Lower lobe of right lung (tissue), 2 donors: ENCODE data around the gene CELF6. TPM values are rescaled to one million over a fixed set of nuclear protein-coding genes. Genes with fewer than 3 reads are reported as not detected.
"Not testable (repeated sequence)": the region's sequence is repeated elsewhere in the genome, so short reads cannot be mapped to it uniquely, and the experiment has no call there.

Experiments used
- ATAC-seq, 2 donors: fragments of 200-7000 bp; cut with Tn5 transposase; one replicate each; pipeline ENCODE4 v1.9.1; 2020 to 2022; ENCODE audit warnings: mild to moderate bottlenecking in 2 of 2, moderate library complexity in 2 of 2
- DNase-seq: peaks from one replicate; pipeline ENCODE4 v3.0.0-alpha.2; 2020
- H3K27ac ChIP-seq: fragments of 200-600 bp; one replicate; pipeline ENCODE4 v1.8.0; 2022
- H3K27me3 ChIP-seq: fragments of 200-600 bp; one replicate; pipeline ENCODE4 v1.8.0; 2022; ENCODE audit warnings: low read depth
- H3K36me3 ChIP-seq: fragments of 200-600 bp; one replicate; pipeline ENCODE4 v1.8.0; 2022; ENCODE audit warnings: mild to moderate bottlenecking
- H3K4me1 ChIP-seq: fragments of 200-600 bp; one replicate; pipeline ENCODE4 v1.8.0; 2022
- H3K4me3 ChIP-seq: fragments of 200-600 bp; one replicate; pipeline ENCODE4 v1.8.0; 2022; ENCODE audit warnings: mild to moderate bottlenecking
- H3K9me3 ChIP-seq: fragments of 200-600 bp; one replicate; pipeline ENCODE4 v1.8.0; 2022
- CTCF ChIP-seq: fragments of 200-600 bp; IDR thresholded peaks from one replicate; pipeline ENCODE4 v1.8.0; 2022; ENCODE audit warnings: antibody characterized with exemption, mild to moderate bottlenecking
- intact Hi-C: fragments of 100-400 bp; cut with DNase I; formaldehyde crosslinking; loops from one replicate; pipeline ENCODE4 v1.11.0; 2022
- total RNA-seq: library from RNA; stranded (reverse); fragmentation: NEBNext Ultra II Directional; extraction: Animal tissue kit (Norgen Biotek cat#: 25700); gene quantifications from one replicate; pipeline ENCODE4 v1.2.1, GENCODE V29; 2021
- donor health status: DM: no; HTN: yes; CAD: no; lungs with severe emphysema.

CELF6 gene
- total RNA-seq, 1 donor from 2014 or later = 5.7 TPM

DNA sequence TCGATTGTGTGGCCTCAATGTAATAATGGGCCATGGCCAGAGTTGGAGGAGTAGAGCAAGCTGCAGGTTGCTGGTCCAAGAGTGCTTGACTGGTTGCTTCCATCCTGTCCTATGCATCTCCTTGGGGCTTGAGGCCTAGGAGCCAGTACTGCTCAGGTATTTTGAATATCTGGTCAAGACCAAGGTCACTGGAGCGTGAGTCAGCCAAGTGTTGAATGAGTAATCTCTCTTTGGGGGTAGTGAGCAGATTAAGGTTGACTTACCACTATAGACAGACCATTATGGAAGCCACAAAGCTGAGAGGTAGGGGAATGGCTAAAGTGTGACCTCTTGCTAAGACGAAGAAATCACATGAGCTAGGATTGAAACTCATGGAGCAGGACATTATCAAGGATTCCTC is 38.2 kb downstream of the CELF6 start:
- intact Hi-C loops = no loop called here
- no peak for TF ChIP-seq CTCF
- no peak for ATAC-seq

GRCh38 chr15:72280751-72281150 is 39.2 kb downstream of the CELF6 start:
- H3K9me3 ChIP-seq = no peaks in the 10 kb centered on the region
- H3K27ac ChIP-seq = no peak overlapping the region
- no peak overlapping the region for H3K4me3 ChIP-seq
- H3K4me1 ChIP-seq = no peaks in the 10 kb centered on the region
- ATAC-seq (no peak), DNase-seq (no peak)
- H3K27me3 ChIP-seq = no peaks in the 10 kb centered on the region
- intact Hi-C loops = no loop called here
- H3K36me3 ChIP-seq = no peaks in the 10 kb centered on the region
- TF ChIP-seq CTCF = no peak

More for the DNA sequence above, 38.2 kb downstream of the CELF6 start:
- Histone ChIP-seq H3K27ac (no peak overlapping the region), H3K27me3 (no peaks in the 10 kb centered on the region), H3K4me1 (no peaks in the 10 kb centered on the region), H3K4me3 (no peak overlapping the region), H3K9me3 (no peaks in the 10 kb centered on the region), H3K36me3 (no peaks in the 10 kb centered on the region)
- DNase-seq = no peak

- H3K36me3 ChIP-seq = no peaks in the 10 kb centered on the region
- intact Hi-C loops = no loop called here
- no peak for ATAC-seq
- TF ChIP-seq CTCF = no peak
- no peak overlapping the region for H3K27ac ChIP-seq
- no peak overlapping the region for H3K4me3 ChIP-seq
- H3K4me1 ChIP-seq = no peaks in the 10 kb centered on the region
- no peaks in the 10 kb centered on the region for H3K9me3 ChIP-seq
- DNase-seq = no peak
- H3K27me3 ChIP-seq = no peaks in the 10 kb centered on the region
Observed at GRCh38 chr15:72278737-72279136, 41.2 kb downstream of the CELF6 start.

DNA sequence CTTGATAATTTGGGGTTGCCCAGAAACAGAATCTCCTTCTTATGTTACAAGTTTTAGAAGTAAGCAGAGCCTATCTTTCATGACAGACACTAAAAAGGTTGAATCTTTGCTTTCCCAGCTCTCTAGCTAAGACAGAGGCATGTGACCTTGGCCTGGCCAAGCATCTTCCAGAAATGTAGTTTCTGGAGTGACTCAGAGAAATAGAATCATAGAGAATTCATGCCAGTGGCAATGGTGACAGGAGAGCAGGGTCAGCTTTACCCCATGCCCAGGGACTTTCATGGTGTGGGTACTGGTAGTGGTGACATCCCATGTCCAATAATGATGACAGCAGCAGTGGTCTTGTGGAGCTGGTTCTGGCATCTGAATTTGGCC is 43.6 kb downstream of the CELF6 start:
- DNase-seq (no peak), ATAC-seq (no peak)
- intact Hi-C loops = no loop called here
- Histone ChIP-seq H3K27me3 (no peaks in the 10 kb centered on the region), H3K36me3 (no peaks in the 10 kb centered on the region), H3K4me1 (peaks cover 15% of the 10 kb centered on the region), H3K9me3 (no peaks in the 10 kb centered on the region), H3K4me3 (no peak overlapping the region), H3K27ac (no peak overlapping the region)
- TF ChIP-seq CTCF = no peak

- peaks cover 20% of the 10 kb centered on the region for H3K4me1 ChIP-seq
- H3K27ac ChIP-seq, DNase-seq, H3K9me3 ChIP-seq, ATAC-seq, intact Hi-C loops, H3K27me3 ChIP-seq, H3K4me3 ChIP-seq, H3K36me3 ChIP-seq: not testable (repeated sequence)
Observed at GRCh38 chr15:72275635-72276325, 44.2 kb downstream of the CELF6 start.

DNA sequence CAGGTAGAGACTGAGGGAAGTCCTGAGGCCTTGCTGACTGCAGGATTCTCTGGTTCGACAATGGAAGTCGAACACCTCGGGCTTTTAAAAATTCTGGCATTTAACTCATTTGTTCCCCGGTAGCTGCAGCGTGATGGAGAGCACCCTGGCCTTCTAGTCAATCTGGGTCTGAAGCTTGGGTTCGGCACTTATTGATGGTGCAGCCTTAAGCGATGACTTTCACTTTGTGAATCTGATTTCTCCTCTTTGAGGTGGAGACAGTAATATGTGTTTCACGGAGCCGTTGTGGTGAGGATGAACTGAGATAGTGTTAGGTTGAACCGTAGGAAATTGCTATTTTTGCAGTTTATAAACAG is 47.0 kb downstream of the CELF6 start:
- Histone ChIP-seq H3K27me3 (no peaks in the 10 kb centered on the region), H3K9me3 (no peaks in the 10 kb centered on the region), H3K36me3 (peaks cover 10% of the 10 kb centered on the region), H3K4me3 (peak overlapping the region; percentile 83), H3K4me1 (peaks cover 20% of the 10 kb centered on the region), H3K27ac (peak overlapping the region; percentile 92)
- TF ChIP-seq CTCF = no peak
- no peak for ATAC-seq
- intact Hi-C loops = no loop called here
- DNase-seq = no peak
